NT2/D1 (cell line): ENCODE measurements around the gene BABAM1.
"Not testable (repeated sequence)": the region's sequence is repeated elsewhere in the genome, so short reads cannot be mapped to it uniquely, and the experiment has no call there.

Experiments used
- DNase-seq: peaks from one replicate; pipeline ENCODE4 v3.0.0-alpha.2; 2011; ENCODE audit warnings: low read depth, low spot score
- H3K27me3 ChIP-seq: 2 replicates; pipeline ENCODE4 v1.6.0; 2011; ENCODE audit warnings: mild to moderate bottlenecking; ENCODE audit not compliant: insufficient read length, insufficient read depth
- H3K36me3 ChIP-seq: 2 replicates; pipeline ENCODE4 v1.6.1; 2011; ENCODE audit warnings: mild to moderate bottlenecking, low read length, mixed read lengths; ENCODE audit not compliant: insufficient read depth, insufficient read length
- H3K4me1 ChIP-seq: 2 replicates; pipeline ENCODE4 v1.5.1; 2011; ENCODE audit not compliant: insufficient read depth, insufficient read length
- H3K4me3 ChIP-seq: 2 replicates; pipeline ENCODE4 v1.5.1; 2011; ENCODE audit warnings: low read depth; ENCODE audit not compliant: insufficient read length
- H3K9ac ChIP-seq: 2 replicates; pipeline ENCODE4 v1.6.0; 2011; ENCODE audit warnings: low read depth; ENCODE audit not compliant: insufficient read length
- H3K9me3 ChIP-seq: 2 replicates; pipeline ENCODE4 v1.5.1; 2011; ENCODE audit warnings: mild to moderate bottlenecking, low read length; ENCODE audit not compliant: insufficient read depth
- SUZ12 ChIP-seq: IDR thresholded peaks from 2 replicates; pipeline ENCODE4 v1.6.1; 2011; ENCODE audit not compliant: insufficient read length, insufficient read depth; ENCODE audit errors: extremely low read depth
- YY1 ChIP-seq: IDR thresholded peaks from 2 replicates; pipeline ENCODE4 v1.6.1; 2011; ENCODE audit not compliant: insufficient read length, insufficient read depth
- ZNF274 ChIP-seq: IDR thresholded peaks from 2 replicates; pipeline ENCODE4 v1.6.1; 2011; ENCODE audit warnings: mild to moderate bottlenecking, low read depth, low read length

Gene BABAM1

GRCh38 chr19:17264641-17264979 lies 2.6 kb upstream of the BABAM1 start, which contains the start of gene USHBP1:
Gene USHBP1, minus strand, starts transcription at chr19:17264745. Its CDS starts 446 bp downstream, at chr19:17264299.
- no peaks in the 10 kb centered on the region for H3K27me3 ChIP-seq
- no peak for TF ChIP-seq YY1
- no peak for TF ChIP-seq SUZ12
- TF ChIP-seq ZNF274: no peak
- no peak within 1 kb of the TSS for H3K4me3 ChIP-seq
- DNase-seq: no peak
- peaks cover 12% of the 10 kb centered on the region; the same call in 1 of the 2 replicates for H3K9me3 ChIP-seq
- H3K9ac ChIP-seq: no peak within 1 kb of the TSS
- peaks cover 10% of the 10 kb centered on the region for H3K36me3 ChIP-seq
- H3K4me1 ChIP-seq: no peaks in the 10 kb centered on the region

- H3K27me3 ChIP-seq: no peaks in the 10 kb centered on the region
- no peak overlapping the region for H3K9ac ChIP-seq
- H3K36me3 ChIP-seq: peaks cover 19% of the 10 kb centered on the region
- no peak for DNase-seq
- TF ChIP-seq YY1: no peak
- H3K4me3 ChIP-seq: no peak overlapping the region
- H3K4me1 ChIP-seq: no peaks in the 10 kb centered on the region
- no peaks in the 10 kb centered on the region for H3K9me3 ChIP-seq
Observed at GRCh38 chr19:17266026-17266425, 1.2 kb upstream of the BABAM1 start.

- Histone ChIP-seq H3K9ac (no peak overlapping the region), H3K4me1 (no peaks in the 10 kb centered on the region), H3K4me3 (no peak overlapping the region), H3K27me3 (no peaks in the 10 kb centered on the region), H3K9me3 (no peaks in the 10 kb centered on the region), H3K36me3 (peaks cover 24% of the 10 kb centered on the region)
- DNase-seq: no peak
- no peak for TF ChIP-seq YY1
- TF ChIP-seq ZNF274: no peak
- TF ChIP-seq SUZ12: no peak
Observed at GRCh38 chr19:17266589-17266974, 661 bp upstream of the BABAM1 start.

- H3K9ac ChIP-seq: no peak overlapping the region
- TF ChIP-seq SUZ12 (no peak), YY1 (no peak), ZNF274 (no peak)
- H3K4me3 ChIP-seq: no peak overlapping the region
Observed at GRCh38 chr19:17268754-17269153, 1.5 kb downstream of the BABAM1 start.

GRCh38 chr19:17274892-17275291 lies 7.6 kb downstream of the BABAM1 start:
- not testable (repeated sequence) for H3K9ac ChIP-seq, DNase-seq, H3K4me3 ChIP-seq, H3K9me3 ChIP-seq, H3K4me1 ChIP-seq, H3K27me3 ChIP-seq
- H3K36me3 ChIP-seq: peaks cover 80% of the 10 kb centered on the region

More at GRCh38 chr19:17268754-17269153, 1.5 kb downstream of the BABAM1 start:
- Histone ChIP-seq H3K36me3 (peaks cover 38% of the 10 kb centered on the region), H3K4me1 (no peaks in the 10 kb centered on the region), H3K27me3 (no peaks in the 10 kb centered on the region), H3K9me3 (no peaks in the 10 kb centered on the region)
- DNase-seq: no peak

GRCh38 chr19:17275441-17276175 lies 8.4 kb downstream of the BABAM1 start:
- H3K27me3 ChIP-seq: no peaks in the 10 kb centered on the region

GRCh38 chr19:17279436-17279835 lies 12.2 kb downstream of the BABAM1 start:
- Histone ChIP-seq H3K4me1 (peaks cover 6% of the 10 kb centered on the region), H3K27me3 (no peaks in the 10 kb centered on the region), H3K9me3 (no peaks in the 10 kb centered on the region), H3K36me3 (peaks cover 63% of the 10 kb centered on the region), H3K9ac (no peak overlapping the region), H3K4me3 (no peak overlapping the region)
- no peak for DNase-seq
- TF ChIP-seq ZNF274 (no peak), YY1 (no peak), SUZ12 (no peak)

More at GRCh38 chr19:17275441-17276175, 8.4 kb downstream of the BABAM1 start:
- Histone ChIP-seq H3K36me3 (peaks cover 75% of the 10 kb centered on the region), H3K4me3 (no peak overlapping the region), H3K9ac (no peak overlapping the region), H3K9me3 (no peaks in the 10 kb centered on the region), H3K4me1 (peaks cover 2% of the 10 kb centered on the region)
- TF ChIP-seq ZNF274 (no peak), SUZ12 (no peak), YY1 (no peak)
- no peak for DNase-seq
